Stomach (tissue), 9 donors: ENCODE data around the gene TRABD2B. TPM values are rescaled to one million over a fixed set of nuclear protein-coding genes. Genes with fewer than 3 reads are reported as not detected.

Experiments used
- DNase-seq, 2 donors: peaks; one replicate each; pipeline versions ENCODE4 v3.0.0 to v3.0.0-alpha.2; 2013 to 2019
- H3K27ac ChIP-seq, 5 donors: fragments of 200-600 bp in 4 of 5; sonication (generic) in 4 of 5; one replicate each; pipeline ENCODE4 v1.5.1; 2013 to 2019; ENCODE audit warnings: mild to moderate bottlenecking in 1 of 5, moderate library complexity in 1 of 5
- H3K27me3 ChIP-seq, 3 donors: fragments of 200-600 bp; sonication (generic); one replicate each; pipeline ENCODE4 v1.5.1; 2017 to 2019; ENCODE audit warnings: mixed run types in 1 of 3
- H3K36me3 ChIP-seq, 4 donors: fragments of 200-600 bp; sonication (generic); 1 replicate in 3 of 4; 2 replicates in 1 of 4; pipeline ENCODE4 v1.5.1; 2016 to 2019
- H3K4me1 ChIP-seq, 4 donors: fragments of 200-600 bp; sonication (generic); one replicate each; pipeline ENCODE4 v1.5.1; 2016 to 2019
- H3K4me3 ChIP-seq, 4 donors: fragments of 200-600 bp; sonication (generic) in 3 of 4; one replicate each; pipeline ENCODE4 v1.5.1; 2016 to 2019; ENCODE audit warnings: mild to moderate bottlenecking in 1 of 4
- H3K9me3 ChIP-seq, 4 donors: fragments of 200-600 bp; sonication (generic); one replicate each; pipeline ENCODE4 v1.5.1; 2016 to 2019
- EP300 ChIP-seq: sonication (generic); formaldehyde crosslinking; IDR thresholded peaks from one replicate; pipeline ENCODE4 v1.6.1; 2017; ENCODE audit warnings: antibody characterized with exemption
- POLR2A ChIP-seq, 4 donors: fragments of 450-650 bp; IDR thresholded peaks; one replicate each; pipeline ENCODE4 v1.6.1; 2016; ENCODE audit warnings: antibody characterized with exemption in 4 of 4, control low read depth in 2 of 4, mild to moderate bottlenecking in 1 of 4, moderate library complexity in 1 of 4
- POLR2AphosphoS5 ChIP-seq, 3 donors: sonication (generic); formaldehyde crosslinking; IDR thresholded peaks; one replicate each; pipeline ENCODE4 v1.6.1; 2016; ENCODE audit warnings: antibody characterized with exemption in 3 of 3
- WGBS, 5 donors: extraction: QIAGEN DNeasy Blood & Tissue Kit in 3 of 5; methylation state at CpG; one replicate each; pipeline versions ENCODE4 v1.1.5 to v1.1.7; 2013 to 2018; 5-methylcytosine and 5-hydroxymethylcytosine counted together
- intact Hi-C: fragments of 100-400 bp; cut with DNase I; formaldehyde crosslinking; loops from one replicate; pipeline ENCODE4 v1.15.1; 2023; ENCODE audit warnings: low total_unique reads
- polyA plus RNA-seq, 3 donors: library from polyadenylated mRNA; stranded (reverse); fragments of 200-250 nt; gene quantifications; one replicate each; pipeline ENCODE4 v1.2.3, GENCODE V29; 2013
- total RNA-seq, 5 donors: library from RNA; depleted of rRNA; stranded (reverse); fragments of >200 nt; gene quantifications; one replicate each; pipeline versions ENCODE4 v1.1.0 to v1.2.3, GENCODE V29; 2014 to 2016
- TF ChIP-seq, protein P1 (sequence below), 7 experiments: fragments of 450-650 bp in 4 of 7; fragments of 200-600 bp in 3 of 7; sonication (generic) in 3 of 7; IDR thresholded peaks; one replicate each; pipeline ENCODE4 v1.5.1; 2016 to 2019; ENCODE audit warnings: antibody characterized with exemption in 7 of 7, control low read depth in 2 of 7, mild to moderate bottlenecking in 1 of 7
- donor health status: healthy with polysubstance abuse.
- donor health status: Bipolar disorder and iron deficiency.
- donor health status: healthy.

The TRABD2B gene
- total and polyA plus RNA-seq, 8 donors = 0.31 to 2.0 (median 0.93) TPM; not detected in 1

DNA sequence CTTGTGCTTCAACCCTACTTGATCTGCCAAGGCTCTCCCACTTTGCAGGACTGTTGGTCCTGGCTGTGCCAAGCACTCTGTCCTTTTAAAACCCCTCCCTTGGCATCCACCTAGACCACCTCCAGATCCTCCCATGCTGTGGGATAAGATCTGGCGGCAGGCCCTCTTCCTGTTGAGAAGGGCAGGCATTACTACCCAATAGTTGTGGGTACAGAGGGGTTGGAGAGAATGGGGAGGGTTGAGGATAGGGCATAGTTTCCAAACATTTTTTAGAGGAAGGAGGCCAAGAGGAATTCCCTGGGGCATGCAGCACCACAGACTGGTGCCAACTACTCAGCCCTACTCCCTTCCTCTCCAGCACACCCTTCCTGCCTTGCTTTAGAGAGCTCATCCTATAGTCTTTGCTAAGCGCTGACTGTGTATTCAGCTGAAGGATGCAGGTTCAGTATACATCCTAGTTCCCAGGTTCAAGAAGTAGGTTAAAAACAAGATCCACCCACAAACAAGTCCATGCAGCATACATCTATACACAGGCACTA, 70.7 kb downstream of the TRABD2B start:
- Histone ChIP-seq H3K27ac (no peak overlapping the region), H3K4me1 (no peaks in the 10 kb centered on the region), H3K9me3 (no peaks in the 10 kb centered on the region), H3K4me3 (no peak overlapping the region), H3K36me3 (no peaks in the 10 kb centered on the region), H3K27me3 (no peaks in the 10 kb centered on the region)
- WGBS, 5 donors = 43 to 50% (median 48%) methylated on average over 2 of the region's 2 CpGs
- TF ChIP-seq EP300 = no peak
- no peak for TF ChIP-seq POLR2A (IDR thresholded peaks at IDR 0.05)
- TF ChIP-seq, protein P1, sequence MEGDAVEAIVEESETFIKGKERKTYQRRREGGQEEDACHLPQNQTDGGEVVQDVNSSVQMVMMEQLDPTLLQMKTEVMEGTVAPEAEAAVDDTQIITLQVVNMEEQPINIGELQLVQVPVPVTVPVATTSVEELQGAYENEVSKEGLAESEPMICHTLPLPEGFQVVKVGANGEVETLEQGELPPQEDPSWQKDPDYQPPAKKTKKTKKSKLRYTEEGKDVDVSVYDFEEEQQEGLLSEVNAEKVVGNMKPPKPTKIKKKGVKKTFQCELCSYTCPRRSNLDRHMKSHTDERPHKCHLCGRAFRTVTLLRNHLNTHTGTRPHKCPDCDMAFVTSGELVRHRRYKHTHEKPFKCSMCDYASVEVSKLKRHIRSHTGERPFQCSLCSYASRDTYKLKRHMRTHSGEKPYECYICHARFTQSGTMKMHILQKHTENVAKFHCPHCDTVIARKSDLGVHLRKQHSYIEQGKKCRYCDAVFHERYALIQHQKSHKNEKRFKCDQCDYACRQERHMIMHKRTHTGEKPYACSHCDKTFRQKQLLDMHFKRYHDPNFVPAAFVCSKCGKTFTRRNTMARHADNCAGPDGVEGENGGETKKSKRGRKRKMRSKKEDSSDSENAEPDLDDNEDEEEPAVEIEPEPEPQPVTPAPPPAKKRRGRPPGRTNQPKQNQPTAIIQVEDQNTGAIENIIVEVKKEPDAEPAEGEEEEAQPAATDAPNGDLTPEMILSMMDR (IDR thresholded peaks at IDR 0.05) = no peak
- no peak for TF ChIP-seq POLR2AphosphoS5 (IDR thresholded peaks at IDR 0.05)
- DNase-seq = no peak
- intact Hi-C loops = no loop called here

DNA sequence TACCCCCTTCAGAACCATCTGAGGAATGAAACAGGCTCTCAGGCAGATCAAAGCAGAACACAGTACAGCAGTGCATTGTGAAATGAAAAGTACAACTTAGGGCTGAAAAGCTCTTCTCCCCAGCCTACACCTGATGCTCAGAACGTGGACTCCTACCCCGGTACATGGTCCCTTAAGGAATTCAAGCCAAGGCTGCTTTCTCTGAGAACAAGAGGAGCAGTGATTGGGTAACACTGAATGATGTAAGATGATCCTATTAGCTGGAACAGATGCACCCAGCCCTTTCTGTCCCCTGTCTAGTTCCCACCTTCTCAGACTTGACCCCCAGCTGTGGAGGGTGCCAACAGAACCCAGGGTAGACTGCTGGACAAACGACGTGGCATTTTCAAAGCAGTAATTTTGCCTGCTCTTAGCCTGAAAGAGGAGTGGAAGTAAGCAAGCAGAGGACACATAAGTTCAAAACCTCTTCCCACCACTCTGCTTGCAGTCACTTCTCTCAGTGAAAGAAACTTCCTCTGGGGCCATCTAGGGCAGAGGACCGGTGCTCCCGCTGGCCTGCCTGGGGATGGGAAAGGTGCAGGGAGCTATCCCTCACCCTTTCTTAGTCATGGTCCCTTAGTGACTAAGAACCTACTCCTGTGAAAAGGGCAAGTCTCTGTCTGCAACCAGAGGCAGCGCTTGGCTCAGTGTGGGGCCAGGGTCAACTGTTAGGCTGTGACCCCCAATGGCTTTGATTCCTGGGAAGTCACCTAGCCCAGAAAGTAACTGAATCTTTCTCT, 72.7 kb downstream of the TRABD2B start:
- TF ChIP-seq POLR2AphosphoS5 (IDR thresholded peaks at IDR 0.05) = no peak
- TF ChIP-seq EP300 = no peak
- TF ChIP-seq, protein P1 (IDR thresholded peaks at IDR 0.05) = no peak
- no peak for TF ChIP-seq POLR2A (IDR thresholded peaks at IDR 0.05)
- H3K36me3 ChIP-seq = no peaks in the 10 kb centered on the region
- no peaks in the 10 kb centered on the region for H3K4me1 ChIP-seq
- 78 to 87% (median 81%) methylated on average over 7 of the region's 7 CpGs for WGBS, 5 donors
- no peak for DNase-seq
- no peaks in the 10 kb centered on the region for H3K27me3 ChIP-seq
- no peak overlapping the region for H3K27ac ChIP-seq
- no peak overlapping the region for H3K4me3 ChIP-seq
- H3K9me3 ChIP-seq = no peaks in the 10 kb centered on the region
- intact Hi-C loops = no loop called here

DNA sequence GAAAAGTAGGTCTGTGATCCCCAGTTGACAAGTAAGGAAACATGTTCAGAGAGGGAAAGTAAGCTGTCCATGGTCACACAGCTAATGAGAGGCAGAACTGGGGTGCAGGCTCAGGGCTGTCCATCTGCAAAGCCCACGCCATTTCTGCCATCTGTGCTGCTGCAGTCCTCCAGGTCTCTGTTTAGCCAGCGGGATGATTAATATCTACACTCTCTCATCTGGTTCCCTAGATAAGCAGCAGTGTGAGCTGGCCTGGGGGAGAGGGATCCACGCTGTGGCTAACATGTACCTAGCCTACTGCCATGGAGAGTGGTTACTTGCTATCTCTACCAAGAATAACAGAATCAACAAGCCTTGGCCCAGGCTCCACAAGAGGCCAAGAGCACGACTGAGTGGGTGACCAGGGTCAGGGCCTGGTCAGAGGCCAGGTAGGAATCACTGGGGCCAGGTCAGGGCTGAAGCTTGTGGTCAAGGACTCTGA, 75.2 kb downstream of the TRABD2B start:
- TF ChIP-seq POLR2A (IDR thresholded peaks at IDR 0.05) (no peak), EP300 (no peak), POLR2AphosphoS5 (IDR thresholded peaks at IDR 0.05) (no peak)
- TF ChIP-seq, protein P1 (IDR thresholded peaks at IDR 0.05) = no peak
- no peaks in the 10 kb centered on the region for H3K27me3 ChIP-seq
- no peak overlapping the region for H3K4me3 ChIP-seq
- intact Hi-C loops = no loop called here
- H3K4me1 ChIP-seq = peaks cover 0 to 11% (median 6%) of the 10 kb centered on the region in 4 donors
- no peak for DNase-seq
- no peaks in the 10 kb centered on the region for H3K9me3 ChIP-seq
- no peaks in the 10 kb centered on the region for H3K36me3 ChIP-seq
- H3K27ac ChIP-seq = no peak overlapping the region
- WGBS, 5 donors = 59 to 83% (median 70%) methylated on average over 4 of the region's 4 CpGs

DNA sequence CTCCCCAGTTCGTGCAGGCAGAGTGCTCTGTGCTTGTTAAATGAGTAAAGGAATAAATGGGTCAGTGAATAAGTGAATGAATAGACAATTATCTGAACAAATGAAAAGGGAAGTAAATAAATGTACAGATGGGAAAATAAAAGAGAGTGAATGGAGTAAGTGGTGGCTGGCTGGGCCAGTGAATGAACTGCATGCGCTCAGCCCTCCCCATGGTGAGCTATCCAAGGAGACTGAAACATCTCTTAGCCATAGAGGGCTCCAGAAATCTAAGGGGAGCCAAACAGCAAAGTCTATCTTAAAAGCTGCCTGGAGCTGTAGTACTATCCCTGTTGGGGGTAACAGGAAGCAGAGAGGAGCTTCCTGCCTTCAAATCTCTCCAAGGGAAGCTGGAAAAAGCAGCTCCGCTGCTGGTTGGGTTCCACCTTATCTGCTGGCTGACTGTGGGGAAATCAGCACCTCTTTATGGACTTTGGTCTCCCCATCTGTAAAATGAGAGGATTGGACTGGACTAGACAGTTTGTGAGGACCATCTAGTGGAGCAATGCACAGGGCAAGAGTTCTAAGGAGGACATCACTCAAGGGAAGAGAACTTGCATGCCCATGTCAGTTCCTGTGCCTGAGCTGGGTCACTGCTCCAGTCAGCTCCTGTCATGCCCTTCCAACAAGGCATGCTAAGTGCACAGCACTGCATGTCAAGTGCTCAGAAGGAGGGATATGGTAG, 77.9 kb downstream of the TRABD2B start:
- Histone ChIP-seq H3K4me3 (no peak overlapping the region), H3K9me3 (no peaks in the 10 kb centered on the region), H3K27ac (no peak overlapping the region), H3K27me3 (no peaks in the 10 kb centered on the region), H3K4me1 (peaks cover 0 to 11% (median 6%) of the 10 kb centered on the region in 4 donors), H3K36me3 (no peaks in the 10 kb centered on the region)
- no peak for DNase-seq
- intact Hi-C loops = no loop called here
- 70 to 85% (median 79%) methylated on average over 3 of the region's 3 CpGs for WGBS, 5 donors
- TF ChIP-seq, protein P1 (IDR thresholded peaks at IDR 0.05) = no peak
- no peak for TF ChIP-seq EP300
- no peak for TF ChIP-seq POLR2A (IDR thresholded peaks at IDR 0.05)
- TF ChIP-seq POLR2AphosphoS5 (IDR thresholded peaks at IDR 0.05) = no peak
